C1 segment of cervical spinal cord (tissue), 14 donors: Measurements from ENCODE around the gene PLXNB1.
A peak's percentile ranks its signal among the peaks of the same experiment; 100 is the strongest.
"Not testable (repeated sequence)": the region's sequence is repeated elsewhere in the genome, so short reads cannot be mapped to it uniquely, and the experiment has no call there.

Source experiments
- DNase-seq, 14 donors: peaks; one replicate each; lab custom pipeline; 2025; lab: John Stamatoyannopoulos, UW

PLXNB1 gene

DNA sequence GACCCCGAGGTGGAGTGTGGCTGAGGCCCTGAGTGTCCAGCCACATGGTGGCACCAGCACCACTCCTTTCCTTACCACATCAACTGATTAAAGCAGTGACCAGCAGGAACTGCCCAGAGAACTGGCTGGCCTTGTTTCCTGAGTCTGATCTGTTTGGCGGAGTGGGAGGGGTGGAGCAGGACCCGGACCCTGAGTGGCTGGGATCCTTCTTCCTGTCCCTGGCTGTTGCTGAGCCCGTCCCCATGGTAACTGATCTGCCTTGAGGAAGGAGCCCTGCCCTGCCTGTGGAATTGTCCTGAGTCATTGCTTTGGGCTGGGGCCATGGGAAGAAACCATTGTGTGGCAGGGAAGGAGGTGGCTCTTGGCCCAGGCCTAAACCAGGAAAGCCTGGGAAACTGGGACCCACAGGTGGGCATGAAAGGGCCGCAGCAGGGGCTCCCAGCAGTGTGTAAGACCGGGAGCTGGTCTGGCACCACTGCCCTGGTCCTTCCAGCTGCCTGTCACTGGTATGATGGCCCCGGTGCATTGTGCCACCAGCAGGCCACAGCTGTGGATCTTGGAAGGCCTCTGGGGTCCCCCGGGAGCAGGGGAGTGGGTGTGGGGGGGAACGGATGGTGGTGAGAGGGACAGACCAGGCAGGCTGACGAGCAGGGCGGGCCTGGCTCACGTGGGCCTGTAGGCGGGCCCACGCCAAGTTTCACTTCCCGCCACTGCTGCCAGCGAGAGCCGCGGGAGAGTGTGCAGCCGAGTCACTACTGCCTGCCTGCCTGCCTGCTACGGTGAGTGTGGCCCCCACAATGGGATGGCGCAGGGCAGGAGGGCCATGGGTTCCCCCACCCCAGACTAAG lies 35.9 kb upstream of the PLXNB1 start:
- DNase-seq, result peak; percentile 77 to 99 (median 97)

- DNase-seq, result no peak
Measured at GRCh38 chr3:48465237-48465530, 35.3 kb upstream of the PLXNB1 start.

DNA sequence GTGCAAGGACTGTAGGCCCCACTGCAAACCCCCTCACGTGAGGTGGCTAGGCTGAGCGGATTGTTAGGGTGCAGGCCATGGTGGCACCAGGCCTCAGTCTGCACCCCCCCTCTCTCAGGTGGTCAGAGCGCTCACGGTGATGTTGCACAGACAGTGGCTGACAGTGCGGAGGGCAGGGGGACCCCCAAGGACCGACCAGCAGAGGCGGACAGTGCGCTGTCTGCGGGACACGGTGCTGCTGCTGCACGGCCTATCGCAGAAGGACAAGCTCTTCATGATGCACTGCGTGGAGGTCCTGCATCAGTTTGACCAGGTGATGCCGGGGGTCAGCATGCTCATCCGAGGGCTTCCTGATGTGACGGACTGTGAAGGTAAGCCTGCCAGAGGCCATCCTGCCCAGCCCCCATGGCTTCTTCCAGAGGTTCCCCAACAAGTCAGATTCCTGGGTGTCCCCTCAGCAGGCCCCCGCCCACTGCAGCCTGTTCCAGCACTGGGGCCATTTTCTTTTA lies 34.9 kb upstream of the PLXNB1 start:
- DNase-seq, result no peak

- DNase-seq, result no peak
Measured at GRCh38 chr3:48463703-48464102, 33.8 kb upstream of the PLXNB1 start.

- DNase-seq, result not testable (repeated sequence)
Measured at GRCh38 chr3:48461767-48462166, 31.9 kb upstream of the PLXNB1 start.

DNA sequence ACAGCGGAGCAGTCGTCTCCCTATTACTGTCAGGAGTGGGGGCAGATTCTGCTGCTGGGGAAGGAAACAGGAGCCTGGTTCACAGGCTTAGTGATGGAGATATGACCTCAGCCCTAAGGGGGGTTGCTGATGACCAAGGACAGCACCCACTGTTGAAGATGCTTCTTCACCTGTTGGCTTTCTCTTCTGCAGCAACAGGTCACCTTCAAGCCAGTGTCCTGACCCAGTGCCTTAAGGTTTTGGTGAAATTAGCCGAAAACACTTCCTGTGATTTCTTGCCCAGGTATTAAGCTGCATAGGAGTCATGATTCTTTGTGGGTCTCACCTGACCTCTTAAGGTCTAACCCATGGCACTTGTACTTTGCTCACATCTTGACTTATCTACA lies 30.6 kb upstream of the PLXNB1 start:
- DNase-seq, result no peak

GRCh38 chr3:48459773-48460516 lies 30.1 kb upstream of the PLXNB1 start:
- DNase-seq, result peak in 2 of 14 donors; percentile 13 to 88

DNA sequence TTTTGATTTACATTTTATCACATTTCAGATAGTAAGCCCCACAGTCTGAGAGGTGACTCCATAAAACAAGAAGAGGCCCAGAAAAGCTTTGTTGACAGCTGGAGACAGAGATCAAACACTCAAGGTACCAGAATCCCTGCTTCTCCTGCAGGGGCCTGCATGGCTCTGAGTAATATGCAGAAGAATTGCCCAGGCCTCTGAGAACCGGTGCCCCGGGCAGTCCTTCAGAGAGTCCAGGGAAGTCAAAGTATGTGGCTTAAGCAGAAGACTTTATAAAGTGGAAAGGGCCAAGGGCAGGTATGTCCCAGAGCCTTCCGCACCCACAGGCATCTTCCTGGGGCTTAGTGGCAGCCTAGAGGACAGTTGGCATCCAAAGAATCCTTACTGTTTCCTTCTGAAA lies 29.4 kb upstream of the PLXNB1 start:
- DNase-seq, result no peak

GRCh38 chr3:48456456-48456855 lies 26.6 kb upstream of the PLXNB1 start:
- no peak for DNase-seq

DNA sequence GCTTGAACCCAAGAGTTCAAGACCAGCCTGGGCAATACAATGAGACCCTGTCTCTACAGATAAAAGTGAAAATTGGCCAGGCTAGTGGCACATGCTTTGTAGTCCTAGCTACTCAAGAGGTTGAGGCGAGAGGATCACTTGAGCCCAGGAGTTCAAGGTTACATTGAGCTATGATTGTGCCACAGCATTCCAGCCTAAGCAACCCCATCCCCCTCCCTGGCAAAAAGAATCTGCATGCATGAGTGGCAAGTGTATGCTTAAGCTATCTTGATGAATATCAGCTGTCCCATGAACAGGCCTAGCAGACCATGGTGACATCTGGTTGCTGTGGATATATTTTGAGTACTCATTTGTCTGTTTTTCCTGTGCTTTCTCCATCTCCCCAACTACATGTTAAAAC lies 21.4 kb upstream of the PLXNB1 start:
- DNase-seq, result no peak

DNA sequence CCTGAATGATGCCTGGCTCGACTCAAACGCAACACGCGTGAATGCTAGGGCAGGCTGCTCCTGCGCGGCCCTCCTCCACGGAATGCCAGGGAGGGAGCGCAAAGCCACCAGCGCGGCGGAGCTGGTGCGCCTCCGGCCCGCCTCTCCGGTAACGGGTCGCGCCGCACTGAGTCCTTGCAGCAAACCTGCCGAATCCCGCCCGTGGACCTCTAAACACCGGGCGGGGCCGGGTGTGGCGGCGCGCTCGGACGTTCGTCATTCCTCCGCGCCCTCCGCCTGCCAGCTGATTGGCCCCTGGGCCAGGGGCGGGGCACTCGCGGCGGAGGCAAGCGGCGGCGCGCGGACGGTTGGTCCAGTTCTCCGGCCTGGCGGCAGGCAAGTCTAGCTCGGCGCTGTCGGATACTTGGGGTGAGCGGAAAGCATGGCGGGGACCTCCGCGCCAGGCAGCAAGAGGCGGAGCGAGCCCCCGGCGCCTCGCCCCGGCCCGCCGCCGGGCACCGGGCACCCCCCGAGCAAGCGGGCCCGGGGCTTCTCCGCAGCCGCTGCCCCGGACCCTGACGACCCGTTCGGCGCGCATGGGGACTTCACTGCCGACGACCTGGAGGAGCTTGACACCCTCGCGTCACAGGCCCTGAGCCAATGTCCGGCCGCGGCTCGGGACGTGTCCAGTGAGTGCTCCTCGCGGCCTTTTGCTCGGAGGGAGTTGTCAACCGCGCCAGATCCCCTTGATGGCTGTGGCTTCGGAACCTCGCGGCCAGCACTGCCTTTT lies 16.7 kb upstream of the PLXNB1 start, which contains the start of gene ATRIP:
Gene ATRIP, plus strand, starts transcription at position 313 of the 769 bp plus-strand sequence. Its CDS starts 109 bp downstream, at position 422.
- DNase-seq, result peak in 13 of 14 donors; percentile 65 to 91 (median 82)

GRCh38 chr3:48446043-48446424 lies 16.1 kb upstream of the PLXNB1 start:
- DNase-seq, result no peak

- DNase-seq, result no peak
Measured at GRCh38 chr3:48445277-48445882, 15.5 kb upstream of the PLXNB1 start.

DNA sequence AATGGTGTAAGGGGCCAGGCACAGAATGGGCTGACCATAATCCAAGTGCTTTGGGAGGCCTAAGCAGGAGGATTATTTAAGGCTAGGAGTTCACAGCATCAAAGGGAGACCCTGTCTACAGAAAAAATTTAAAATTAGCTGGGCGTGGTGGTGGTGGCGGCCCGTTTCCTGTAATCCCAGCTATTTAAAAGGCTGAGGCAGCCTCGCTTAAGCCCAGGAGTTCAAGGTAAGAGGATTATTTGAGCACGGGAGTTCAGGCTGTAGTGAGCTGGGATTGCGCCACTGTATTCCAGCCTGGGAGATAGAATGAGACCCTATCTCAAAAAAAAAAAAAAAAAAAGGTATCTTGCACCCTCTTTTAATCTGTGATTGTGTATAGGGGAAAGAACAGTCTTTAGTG lies 12.1 kb upstream of the PLXNB1 start:
- DNase-seq, result no peak

- no peak for DNase-seq
Measured at GRCh38 chr3:48440590-48440958, 10.7 kb upstream of the PLXNB1 start.

GRCh38 chr3:48439820-48440589 lies 10.1 kb upstream of the PLXNB1 start, which contains the start of the genes CCDC51 and TMA7:
Gene CCDC51 (minus strand): TSS chr3:48440119. CDS start chr3:48435128, 4,991 bp downstream.
Gene TMA7 (plus strand): TSS chr3:48440257. CDS start chr3:48440297, 40 bp downstream.
- peak; percentile 84 to 98 (median 96) for DNase-seq

GRCh38 chr3:48437812-48438211 lies 7.9 kb upstream of the PLXNB1 start:
- DNase-seq, result no peak

DNA sequence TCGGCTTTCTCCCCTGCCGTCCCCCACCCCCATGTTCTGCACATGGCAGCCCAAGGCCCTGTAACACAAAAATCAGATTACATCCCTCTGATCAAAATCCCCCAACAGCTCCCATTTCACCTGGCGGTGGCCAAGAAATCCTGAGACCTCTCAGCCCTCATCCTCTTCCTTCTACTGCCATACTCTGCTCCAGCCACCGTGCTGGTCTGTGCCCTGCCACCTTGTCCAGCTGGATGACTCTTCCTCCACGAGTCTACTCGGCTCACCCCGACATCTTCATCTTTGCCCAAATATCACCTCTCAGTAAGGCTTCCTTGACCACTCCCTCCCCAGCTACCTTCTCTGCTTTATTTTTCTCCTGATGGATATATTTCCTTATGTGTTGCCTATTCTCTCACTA lies 7.0 kb upstream of the PLXNB1 start:
- DNase-seq, result no peak

DNA sequence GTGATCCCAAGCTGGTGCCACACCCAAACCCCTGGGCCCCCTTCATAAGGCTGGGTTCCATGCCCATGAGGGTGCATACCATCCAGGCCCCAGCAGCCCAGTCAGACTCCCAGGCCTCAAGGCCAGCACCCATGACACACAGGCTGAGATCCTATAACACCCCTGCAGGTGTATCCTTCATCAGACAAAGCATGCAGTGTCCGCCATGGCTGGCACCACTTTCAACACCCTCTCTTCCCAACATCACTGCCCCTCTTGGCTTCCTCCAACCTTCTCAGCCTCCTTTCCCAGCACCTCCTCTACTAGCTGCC lies 6.5 kb upstream of the PLXNB1 start:
- no peak for DNase-seq

DNA sequence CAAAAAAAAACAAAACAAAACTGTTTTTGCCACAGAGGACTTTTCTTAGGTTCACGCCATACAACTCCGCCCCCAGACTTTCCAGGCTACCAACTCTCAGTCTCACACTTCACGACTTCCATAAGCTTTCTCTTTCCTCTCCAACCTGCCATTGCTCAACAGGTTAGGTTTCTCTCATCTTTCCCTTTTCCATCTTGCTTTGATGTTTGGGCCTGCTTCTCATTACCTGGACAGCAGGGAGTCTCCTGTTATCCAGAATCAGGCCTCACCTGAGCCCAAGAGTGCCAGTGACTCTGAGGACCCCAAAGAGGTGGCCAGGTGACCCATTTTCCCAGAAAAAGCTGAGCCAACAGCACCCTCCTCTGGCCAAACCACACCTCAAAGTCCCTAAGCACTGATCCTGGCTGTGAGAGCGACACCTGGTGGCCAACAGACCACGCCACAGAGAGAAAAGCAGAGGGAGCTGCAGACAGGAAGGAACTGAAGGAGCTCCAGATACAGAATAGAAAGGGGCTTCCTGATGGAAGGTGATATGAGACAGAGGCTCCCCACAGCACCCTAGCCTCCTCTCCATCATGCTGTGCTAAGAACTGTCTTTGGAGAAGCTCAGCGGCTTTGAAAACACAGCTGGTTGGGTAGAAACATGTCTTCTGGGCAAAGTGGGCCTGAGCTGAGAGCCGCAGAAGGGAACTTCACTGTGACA lies 6.0 kb upstream of the PLXNB1 start:
- DNase-seq, result peak in 12 of 14 donors; percentile 37 to 91 (median 77)
